HepG2 (cell line): ENCODE data around the gene TUBA1A. TPM values are rescaled to one million over a fixed set of nuclear protein-coding genes. Genes with fewer than 3 reads are reported as not detected.

ENCODE experiments used
- ATAC-seq: fragments of 200-7000 bp; cut with Tn5 transposase; 3 replicates; pipeline ENCODE4 v1.9.1; 2020; ENCODE audit warnings: mild to moderate bottlenecking, moderate library complexity
- BruUV-seq: library from RNA; stranded (reverse); fragments of 400-500 nt; replicated peaks from 2 replicates; lab custom pipeline; 2021; lab: Mats Ljungman, UMichigan
- CTCF ChIA-PET: fragments of 300-600 bp; formaldehyde crosslinking; extraction: SDS; loops from one replicate; lab custom pipeline; 2021; ENCODE audit warnings: low total read pairs, inconsistent platforms, low intra/inter-chr PET ratio; lab: Yijun Ruan, JAX
- POLR2A ChIA-PET: fragments of 350-600 bp; sonication (Branson Sonifier 250); formaldehyde crosslinking; loops from one replicate; lab custom pipeline; 2020; ENCODE audit warnings: antibody characterized with exemption, inconsistent platforms; lab: Yijun Ruan, JAX
- DNase-seq: peaks from one replicate; pipeline ENCODE4 v3.0.0-alpha.2; 2015; ENCODE audit warnings: low spot score
- FAIRE-seq: peaks from 3 replicates; lab custom pipeline; 2011; peaks lifted over from hg19 to GRCh38; lab: Jason Lieb, UNC
- H2AFZ ChIP-seq: one replicate; pipeline ENCODE4 v1.6.1; 2011; ENCODE audit warnings: low read length, inconsistent platforms
- H3K27ac ChIP-seq: fragments of 300-600 bp; 3 replicates; pipeline ENCODE4 v1.8.0; 2011; ENCODE audit warnings: mixed run types, mild to moderate bottlenecking, mixed read lengths, low read length, inconsistent platforms; ENCODE audit not compliant: insufficient read depth; ENCODE audit errors: extremely low read length
- H3K27me3 ChIP-seq, 2 experiments: fragments of 200-600 bp in 1 of 2; 2 replicates in 1 of 2; 3 replicates in 1 of 2; pipeline versions ENCODE4 v1.6.0 to v1.8.0; 2011; ENCODE audit warnings: low read length in 2 of 2, mild to moderate bottlenecking in 2 of 2, moderate library complexity in 2 of 2, inconsistent platforms in 1 of 2; ENCODE audit not compliant: insufficient read depth in 2 of 2, control insufficient read depth in 1 of 2
- H3K36me3 ChIP-seq, 2 experiments: fragments of 200-600 bp in 1 of 2; replicated peaks in 1 of 2; 2 replicates in 1 of 2; 3 replicates in 1 of 2; pipeline versions ENCODE4 v1.5.1 to v1.8.0; 2011; ENCODE audit warnings: low read length in 2 of 2, inconsistent platforms in 1 of 2; ENCODE audit not compliant: insufficient read depth in 2 of 2, control insufficient read depth in 1 of 2
- H3K4me1 ChIP-seq: 2 replicates; pipeline ENCODE4 v1.5.1; 2012; ENCODE audit warnings: low read length, inconsistent platforms; ENCODE audit not compliant: insufficient read depth
- H3K4me2 ChIP-seq: 2 replicates; pipeline ENCODE4 v1.6.0; 2011; ENCODE audit warnings: low read depth, low read length, inconsistent platforms
- H3K4me3 ChIP-seq, 3 experiments: fragments of 200-600 bp in 1 of 3; sonication (generic), shearing (Covaris generic) in 1 of 3; replicated peaks in 1 of 3; 2 replicates each; pipeline ENCODE4 v1.5.1; 2011 to 2016; ENCODE audit warnings: low read length in 3 of 3, inconsistent platforms in 2 of 3, low read depth in 2 of 3, mild to moderate bottlenecking in 2 of 3, control low read depth in 1 of 3, mixed read lengths in 1 of 3; ENCODE audit not compliant: insufficient read depth in 1 of 3
- H3K79me2 ChIP-seq: one replicate; pipeline ENCODE4 v1.6.1; 2011; ENCODE audit warnings: low read length, inconsistent platforms; ENCODE audit not compliant: insufficient read depth
- H3K9ac ChIP-seq: 2 replicates; pipeline ENCODE4 v1.6.0; 2011; ENCODE audit warnings: mild to moderate bottlenecking, low read depth, low read length, inconsistent platforms; ENCODE audit not compliant: insufficient read depth
- H3K9me3 ChIP-seq: 2 replicates; pipeline ENCODE4 v1.5.1; 2012; ENCODE audit warnings: mild to moderate bottlenecking, low read length
- H4K20me1 ChIP-seq: 2 replicates; pipeline ENCODE4 v1.6.0; 2011; ENCODE audit warnings: inconsistent platforms, mild to moderate bottlenecking, low read length, moderate library complexity; ENCODE audit not compliant: insufficient read depth
- EED ChIP-seq: sonication (generic); formaldehyde crosslinking; IDR thresholded peaks from 2 replicates; pipeline ENCODE4 v1.5.0; 2020; ENCODE audit warnings: mild to moderate bottlenecking, missing genetic modification reagents
- FOXK1 ChIP-seq: sonication (generic); formaldehyde crosslinking; IDR thresholded peaks from 2 replicates; pipeline ENCODE4 v1.4.0; 2020; ENCODE audit warnings: low read depth, missing genetic modification reagents, borderline replicate concordance
- IKZF4 ChIP-seq: sonication (generic); formaldehyde crosslinking; IDR thresholded peaks from 2 replicates; pipeline ENCODE4 v1.5.1; 2020; ENCODE audit warnings: borderline replicate concordance, mild to moderate bottlenecking, low read depth, missing genetic modification reagents; ENCODE audit errors: not compliant biosample characterization
- ISX ChIP-seq: sonication (generic); formaldehyde crosslinking; conservative IDR thresholded peaks from 2 replicates; pipeline ENCODE4 v1.5.0; 2020; ENCODE audit warnings: missing genetic modification reagents
- RBM39 ChIP-seq: fragments of 200-400 bp; formaldehyde crosslinking; IDR thresholded peaks from one replicate; pipeline ENCODE4 v1.6.1; 2018; ENCODE audit warnings: antibody characterized with exemption, mild to moderate bottlenecking, low read depth, low read length; ENCODE audit not compliant: poor library complexity, severe bottlenecking
- REST ChIP-seq, 2 experiments: IDR thresholded peaks; 2 replicates each; pipeline ENCODE4 v1.6.1; 2011 to 2012; ENCODE audit warnings: low read length in 2 of 2, borderline replicate concordance in 1 of 2, low read depth in 1 of 2, mild to moderate bottlenecking in 1 of 2, moderate library complexity in 1 of 2
- ZNF724P ChIP-seq: sonication (generic); formaldehyde crosslinking; IDR thresholded peaks from 2 replicates; pipeline ENCODE4 v1.8.0; 2022; ENCODE audit warnings: missing genetic modification reagents, borderline replicate concordance
- ZNF841 ChIP-seq: sonication (generic); formaldehyde crosslinking; IDR thresholded peaks from 2 replicates; pipeline ENCODE4 v1.8.1; 2023; ENCODE audit warnings: missing genetic modification reagents, borderline replicate concordance
- ZSCAN30 ChIP-seq: sonication (generic); formaldehyde crosslinking; IDR thresholded peaks from 2 replicates; pipeline ENCODE4 v1.5.0; 2020; ENCODE audit warnings: mild to moderate bottlenecking, missing genetic modification reagents
- WGBS: methylation state at CpG from one replicate; pipeline ENCODE4 v1.1.6; 2017; ENCODE audit warnings: low lambda C conversion rate; 5-methylcytosine and 5-hydroxymethylcytosine counted together
- in situ Hi-C: cut with HindIII; loops from 2 replicates; pipeline ENCODE4 v1.10.0; 2017; ENCODE audit warnings: low pct_unique_long_range_greater_than_20kb; ENCODE audit not compliant: extremely low pct_ligation_motif_present
- intact Hi-C: fragments of 100-400 bp; cut with micrococcal nuclease; formaldehyde crosslinking; loops from one replicate; pipeline ENCODE4 v1.10.0; 2022; ENCODE audit not compliant: unreplicated experiment
- polyA plus RNA-seq, 8 experiments: library from polyadenylated mRNA; depleted of rRNA in 3 of 8; stranded (reverse) in 7 of 8; unstranded in 1 of 8; fragments of >200 nt; fragmentation: Illumina TruSeq in 4 of 8; extraction: Trizol in 4 of 8; gene quantifications; 2 replicates each; pipeline versions ENCODE4 v1.2.1 to v1.2.3, GENCODE V29; 2011 to 2016; ENCODE audit warnings: low read depth in 4 of 8, missing spikeins in 1 of 8, mixed read lengths in 1 of 8; ENCODE audit not compliant: insufficient read depth in 1 of 8
- total RNA-seq, 5 experiments: library from RNA; depleted of rRNA; stranded (reverse); fragments of >200 nt; fragmentation: Illumina TruSeq; extraction: Trizol; gene quantifications; 2 replicates each; pipeline ENCODE4 v1.2.3, GENCODE V29; 2016; ENCODE audit warnings: low read depth in 1 of 5
- TF ChIP-seq, protein P1 (sequence below): IDR thresholded peaks from 2 replicates; pipeline ENCODE4 v1.6.1; 2018; ENCODE audit warnings: missing genetic modification reagents, mild to moderate bottlenecking, missing compliant biosample characterization
- TF ChIP-seq, protein P2 (sequence below): sonication (generic); formaldehyde crosslinking; IDR thresholded peaks from 2 replicates; pipeline ENCODE4 v1.5.1; 2020; ENCODE audit warnings: missing genetic modification reagents, mild to moderate bottlenecking, borderline replicate concordance
- TF ChIP-seq, protein P3 (sequence below): sonication (generic); formaldehyde crosslinking; IDR thresholded peaks from 2 replicates; pipeline ENCODE4 v1.4.0; 2020; ENCODE audit warnings: missing genetic modification reagents

Gene TUBA1A
- total and polyA plus RNA-seq, 2 of the 13 experiments (the other 11 are each of a cell fraction or from before 2014, with no cell fraction given): 20.7 to 24.8 TPM

- POLR2A ChIA-PET: interaction anchor here (0.6 kb wide), 1 partner anchor 9 kb away, joined by 3 read pairs; no protein-coding TSS in a partner anchor
- intact Hi-C loops (no loop called here), in situ Hi-C loops (no loop called here)
- DNase-seq (no peak), FAIRE-seq (no peak), ATAC-seq (peak; percentile 31; the same call in 1 of the 3 replicates)
- no peak overlapping the region for H3K4me2 ChIP-seq
- no peaks in the 10 kb centered on the region for H3K79me2 ChIP-seq
- H3K9ac ChIP-seq: no peak overlapping the region
- no peak overlapping the region for H2AFZ ChIP-seq
- H3K27me3 ChIP-seq: peaks cover 0 to 8% of the 10 kb centered on the region in 2 experiments; a peak in 2 of 5 replicates
- no peaks in the 10 kb centered on the region for H3K9me3 ChIP-seq
- peaks cover 7% of the 10 kb centered on the region; the same call in 1 of the 2 replicates for H3K4me1 ChIP-seq
- no peaks in the 10 kb centered on the region for H3K36me3 ChIP-seq
- no peak overlapping the region for H3K27ac ChIP-seq
- no peaks in the 10 kb centered on the region for H4K20me1 ChIP-seq
- CTCF ChIA-PET: no interaction called here
- no TSS peak for BruUV-seq
- WGBS: 16% methylated on average over 4 of the region's 7 CpGs
- H3K4me3 ChIP-seq: no peak overlapping the region
- TF ChIP-seq IKZF4 (CRISPR knock-in tag) (no peak), ZNF841 (no peak), FOXK1 (CRISPR knock-in tag) (no peak), REST (IDR thresholded peaks at IDR 0.05; ENCODE audit: borderline replicate concordance in 1 of 2, low read depth in 1 of 2, low read length in 2 of 2) (no peak), ZSCAN30 (CRISPR knock-in tag) (no peak), RBM39 (no peak), EED (no peak), ISX (CRISPR knock-in tag) (no peak), ZNF724P (CRISPR knock-in tag) (no peak)
- TF ChIP-seq, protein P1, sequence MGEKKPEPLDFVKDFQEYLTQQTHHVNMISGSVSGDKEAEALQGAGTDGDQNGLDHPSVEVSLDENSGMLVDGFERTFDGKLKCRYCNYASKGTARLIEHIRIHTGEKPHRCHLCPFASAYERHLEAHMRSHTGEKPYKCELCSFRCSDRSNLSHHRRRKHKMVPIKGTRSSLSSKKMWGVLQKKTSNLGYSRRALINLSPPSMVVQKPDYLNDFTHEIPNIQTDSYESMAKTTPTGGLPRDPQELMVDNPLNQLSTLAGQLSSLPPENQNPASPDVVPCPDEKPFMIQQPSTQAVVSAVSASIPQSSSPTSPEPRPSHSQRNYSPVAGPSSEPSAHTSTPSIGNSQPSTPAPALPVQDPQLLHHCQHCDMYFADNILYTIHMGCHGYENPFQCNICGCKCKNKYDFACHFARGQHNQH (CRISPR knock-in tag): no peak
- TF ChIP-seq, protein P2, sequence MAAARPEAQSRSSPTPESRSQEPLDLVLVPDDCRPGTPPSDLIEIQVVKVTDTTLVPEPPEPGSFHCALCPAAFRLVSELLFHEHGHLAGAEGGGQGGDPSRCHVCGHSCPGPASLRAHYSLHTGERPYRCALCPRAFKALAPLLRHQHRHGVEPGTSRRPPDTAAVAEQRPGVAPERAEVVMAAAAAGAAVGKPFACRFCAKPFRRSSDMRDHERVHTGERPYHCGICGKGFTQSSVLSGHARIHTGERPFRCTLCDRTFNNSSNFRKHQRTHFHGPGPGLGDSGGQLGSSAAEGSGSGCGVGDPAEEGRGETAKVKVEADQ (CRISPR knock-in tag): no peak
- TF ChIP-seq, protein P3, sequence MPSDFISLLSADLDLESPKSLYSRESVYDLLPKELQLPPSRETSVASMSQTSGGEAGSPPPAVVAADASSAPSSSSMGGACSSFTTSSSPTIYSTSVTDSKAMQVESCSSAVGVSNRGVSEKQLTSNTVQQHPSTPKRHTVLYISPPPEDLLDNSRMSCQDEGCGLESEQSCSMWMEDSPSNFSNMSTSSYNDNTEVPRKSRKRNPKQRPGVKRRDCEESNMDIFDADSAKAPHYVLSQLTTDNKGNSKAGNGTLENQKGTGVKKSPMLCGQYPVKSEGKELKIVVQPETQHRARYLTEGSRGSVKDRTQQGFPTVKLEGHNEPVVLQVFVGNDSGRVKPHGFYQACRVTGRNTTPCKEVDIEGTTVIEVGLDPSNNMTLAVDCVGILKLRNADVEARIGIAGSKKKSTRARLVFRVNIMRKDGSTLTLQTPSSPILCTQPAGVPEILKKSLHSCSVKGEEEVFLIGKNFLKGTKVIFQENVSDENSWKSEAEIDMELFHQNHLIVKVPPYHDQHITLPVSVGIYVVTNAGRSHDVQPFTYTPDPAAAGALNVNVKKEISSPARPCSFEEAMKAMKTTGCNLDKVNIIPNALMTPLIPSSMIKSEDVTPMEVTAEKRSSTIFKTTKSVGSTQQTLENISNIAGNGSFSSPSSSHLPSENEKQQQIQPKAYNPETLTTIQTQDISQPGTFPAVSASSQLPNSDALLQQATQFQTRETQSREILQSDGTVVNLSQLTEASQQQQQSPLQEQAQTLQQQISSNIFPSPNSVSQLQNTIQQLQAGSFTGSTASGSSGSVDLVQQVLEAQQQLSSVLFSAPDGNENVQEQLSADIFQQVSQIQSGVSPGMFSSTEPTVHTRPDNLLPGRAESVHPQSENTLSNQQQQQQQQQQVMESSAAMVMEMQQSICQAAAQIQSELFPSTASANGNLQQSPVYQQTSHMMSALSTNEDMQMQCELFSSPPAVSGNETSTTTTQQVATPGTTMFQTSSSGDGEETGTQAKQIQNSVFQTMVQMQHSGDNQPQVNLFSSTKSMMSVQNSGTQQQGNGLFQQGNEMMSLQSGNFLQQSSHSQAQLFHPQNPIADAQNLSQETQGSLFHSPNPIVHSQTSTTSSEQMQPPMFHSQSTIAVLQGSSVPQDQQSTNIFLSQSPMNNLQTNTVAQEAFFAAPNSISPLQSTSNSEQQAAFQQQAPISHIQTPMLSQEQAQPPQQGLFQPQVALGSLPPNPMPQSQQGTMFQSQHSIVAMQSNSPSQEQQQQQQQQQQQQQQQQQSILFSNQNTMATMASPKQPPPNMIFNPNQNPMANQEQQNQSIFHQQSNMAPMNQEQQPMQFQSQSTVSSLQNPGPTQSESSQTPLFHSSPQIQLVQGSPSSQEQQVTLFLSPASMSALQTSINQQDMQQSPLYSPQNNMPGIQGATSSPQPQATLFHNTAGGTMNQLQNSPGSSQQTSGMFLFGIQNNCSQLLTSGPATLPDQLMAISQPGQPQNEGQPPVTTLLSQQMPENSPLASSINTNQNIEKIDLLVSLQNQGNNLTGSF: no peak
Measured at GRCh38 chr12:49225576-49226166, 36.8 kb upstream of the TUBA1A start.
